Mesendoderm (in vitro differentiated cells): ENCODE measurements around the gene RELL1.

Experiments
- DNase-seq: peaks from one replicate; pipeline ENCODE4 v3.0.0; 2013
- H2AK5ac ChIP-seq: 2 replicates; pipeline ENCODE4 v1.6.1; 2013; ENCODE audit warnings: low read length, inconsistent platforms
- H2BK120ac ChIP-seq: 2 replicates; pipeline ENCODE4 v1.6.1; 2013; ENCODE audit warnings: low read depth, mild to moderate bottlenecking, low read length, moderate library complexity, mixed read lengths
- H2BK15ac ChIP-seq: replicated peaks from 2 replicates; pipeline ENCODE4 v1.6.1; 2013; ENCODE audit warnings: low read depth, mild to moderate bottlenecking, moderate library complexity
- H2BK5ac ChIP-seq: 2 replicates; pipeline ENCODE4 v1.6.1; 2013; ENCODE audit warnings: low read length, inconsistent platforms
- H3K18ac ChIP-seq: 2 replicates; pipeline ENCODE4 v1.6.1; 2013; ENCODE audit warnings: mild to moderate bottlenecking, low read length, mixed read lengths
- H3K23ac ChIP-seq: one replicate; pipeline ENCODE4 v1.6.1; 2013; ENCODE audit warnings: low read length
- H3K27ac ChIP-seq: 2 replicates; pipeline ENCODE4 v1.5.1; 2013; ENCODE audit warnings: low read depth, mild to moderate bottlenecking, inconsistent platforms, low read length, moderate library complexity
- H3K27me3 ChIP-seq: 2 replicates; pipeline ENCODE4 v1.6.1; 2013; ENCODE audit warnings: low read length, control low read depth, mild to moderate bottlenecking, inconsistent platforms; ENCODE audit not compliant: insufficient read depth, poor library complexity
- H3K36me3 ChIP-seq: 2 replicates; pipeline ENCODE4 v1.6.1; 2013; ENCODE audit warnings: low read length, inconsistent platforms; ENCODE audit not compliant: control insufficient read depth, insufficient read depth
- H3K4ac ChIP-seq: one replicate; pipeline ENCODE4 v1.6.1; 2013; ENCODE audit warnings: low read depth, mild to moderate bottlenecking, low read length, moderate library complexity
- H3K4me1 ChIP-seq: 2 replicates; pipeline ENCODE4 v1.6.1; 2013; ENCODE audit warnings: low read depth, low read length, inconsistent platforms; ENCODE audit not compliant: control insufficient read depth
- H3K4me2 ChIP-seq: 2 replicates; pipeline ENCODE4 v1.6.1; 2013; ENCODE audit warnings: low read length
- H3K4me3 ChIP-seq: 2 replicates; pipeline ENCODE4 v1.5.1; 2013; ENCODE audit warnings: mild to moderate bottlenecking, low read length
- H3K56ac ChIP-seq: one replicate; pipeline ENCODE4 v1.6.1; 2013; ENCODE audit warnings: low read length
- H3K79me1 ChIP-seq: 2 replicates; pipeline ENCODE4 v1.6.1; 2013; ENCODE audit warnings: low read length, inconsistent platforms
- H3K79me2 ChIP-seq: 2 replicates; pipeline ENCODE4 v1.6.1; 2013; ENCODE audit warnings: mild to moderate bottlenecking, low read length; ENCODE audit not compliant: control insufficient read depth, insufficient read depth
- H3K9ac ChIP-seq: 2 replicates; pipeline ENCODE4 v1.6.1; 2013; ENCODE audit warnings: low read length, inconsistent platforms
- H4K5ac ChIP-seq: one replicate; pipeline ENCODE4 v1.6.1; 2013; ENCODE audit warnings: low read length
- H4K8ac ChIP-seq: one replicate; pipeline ENCODE4 v1.6.1; 2013; ENCODE audit warnings: low read depth, mild to moderate bottlenecking, control low read depth, low read length, moderate library complexity
- WGBS: extraction: QIAGEN DNeasy Blood & Tissue Kit; methylation state at CpG from one replicate; pipeline ENCODE4 v1.1.7; 2013; ENCODE audit warnings: low lambda C conversion rate, missing lambda C conversion rate; ENCODE audit not compliant: insufficient coverage; ENCODE audit errors: extremely low coverage; 5-methylcytosine and 5-hydroxymethylcytosine counted together

The RELL1 gene

DNA sequence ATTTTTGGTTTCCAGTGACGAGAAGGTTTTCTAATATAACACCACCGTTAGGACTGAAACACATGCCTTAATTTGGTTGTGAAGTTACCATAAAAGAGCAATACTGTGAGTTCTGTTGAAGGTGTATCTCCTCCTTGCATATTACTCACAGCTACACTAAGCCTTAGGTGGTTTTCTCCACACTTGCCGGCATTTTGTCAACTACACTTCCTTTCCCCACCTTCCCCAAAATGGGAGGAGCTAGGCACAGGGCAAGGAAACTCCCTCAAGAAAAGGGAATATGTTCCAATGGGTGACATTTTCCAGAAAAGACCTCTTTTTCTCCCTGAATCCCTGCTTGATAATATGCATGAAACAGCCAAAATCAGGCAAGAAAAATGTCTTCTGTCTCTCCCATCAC is 44.8 kb downstream of the RELL1 start:
- H3K27ac ChIP-seq, result no peak overlapping the region
- no peak overlapping the region for H3K56ac ChIP-seq
- no peaks in the 10 kb centered on the region for H3K79me2 ChIP-seq
- no peak overlapping the region for H3K4ac ChIP-seq
- H4K5ac ChIP-seq, result no peak overlapping the region
- H3K18ac ChIP-seq, result no peak overlapping the region
- no peak for DNase-seq
- H3K4me3 ChIP-seq, result no peak overlapping the region
- no peak overlapping the region for H2BK15ac ChIP-seq
- H2BK5ac ChIP-seq, result no peak overlapping the region
- H3K9ac ChIP-seq, result no peak overlapping the region
- H3K23ac ChIP-seq, result no peak overlapping the region
- H3K36me3 ChIP-seq, result no peaks in the 10 kb centered on the region
- no peaks in the 10 kb centered on the region for H3K79me1 ChIP-seq
- H2BK120ac ChIP-seq, result no peak overlapping the region
- no CpG with 5 or more reads among the region's 3 CpGs for whole genome bisulfite sequencing
- H2AK5ac ChIP-seq, result no peak overlapping the region
- H3K27me3 ChIP-seq, result no peaks in the 10 kb centered on the region
- no peak overlapping the region for H4K8ac ChIP-seq
- no peak overlapping the region for H3K4me2 ChIP-seq
- peaks cover 2% of the 10 kb centered on the region for H3K4me1 ChIP-seq

DNA sequence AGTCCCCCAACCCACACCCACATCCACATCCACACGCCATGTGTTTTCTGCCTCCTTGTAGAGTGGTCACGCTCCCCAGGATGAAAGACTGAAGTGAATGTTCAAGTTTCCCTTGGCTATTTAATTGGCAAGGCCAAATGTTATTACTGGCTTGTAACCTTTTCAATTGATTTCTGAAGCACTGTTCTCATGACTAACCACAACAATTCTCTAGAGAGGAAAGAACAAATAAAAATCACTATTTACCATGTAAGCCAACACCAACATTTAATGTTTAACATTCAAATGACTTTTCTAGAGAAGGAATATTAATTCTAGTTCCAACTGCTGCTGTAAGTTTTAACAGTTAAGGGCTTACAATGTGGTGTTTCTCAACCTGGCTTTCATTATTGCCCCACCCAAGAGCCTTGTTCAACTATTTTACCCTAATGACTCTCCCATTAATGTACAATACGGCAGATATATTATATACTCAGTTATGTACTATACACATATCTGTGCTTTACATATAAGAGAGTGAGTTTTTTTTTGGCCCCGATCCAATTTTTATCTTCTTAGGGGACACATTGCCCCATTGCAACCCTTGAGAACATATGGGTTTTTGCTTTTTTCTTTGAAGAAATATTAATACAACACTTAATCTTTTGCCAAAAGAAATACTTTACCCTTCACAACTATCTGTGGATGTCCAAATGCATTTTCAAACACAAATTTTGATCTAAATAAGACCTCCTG is 46.5 kb downstream of the RELL1 start:
- Histone ChIP-seq H3K56ac (no peak overlapping the region), H3K4ac (no peak overlapping the region), H3K36me3 (no peaks in the 10 kb centered on the region), H3K79me2 (no peaks in the 10 kb centered on the region), H4K8ac (no peak overlapping the region), H3K4me1 (peaks cover 2% of the 10 kb centered on the region), H2BK120ac (no peak overlapping the region), H3K4me3 (no peak overlapping the region), H3K4me2 (no peak overlapping the region), H3K23ac (no peak overlapping the region), H3K79me1 (no peaks in the 10 kb centered on the region), H3K27me3 (no peaks in the 10 kb centered on the region), H4K5ac (no peak overlapping the region), H2BK5ac (no peak overlapping the region), H3K27ac (no peak overlapping the region), H3K9ac (no peak overlapping the region), H2BK15ac (no peak overlapping the region), H3K18ac (no peak overlapping the region), H2AK5ac (no peak overlapping the region)
- no CpG with 5 or more reads among the region's 4 CpGs for WGBS
- DNase-seq, result no peak

DNA sequence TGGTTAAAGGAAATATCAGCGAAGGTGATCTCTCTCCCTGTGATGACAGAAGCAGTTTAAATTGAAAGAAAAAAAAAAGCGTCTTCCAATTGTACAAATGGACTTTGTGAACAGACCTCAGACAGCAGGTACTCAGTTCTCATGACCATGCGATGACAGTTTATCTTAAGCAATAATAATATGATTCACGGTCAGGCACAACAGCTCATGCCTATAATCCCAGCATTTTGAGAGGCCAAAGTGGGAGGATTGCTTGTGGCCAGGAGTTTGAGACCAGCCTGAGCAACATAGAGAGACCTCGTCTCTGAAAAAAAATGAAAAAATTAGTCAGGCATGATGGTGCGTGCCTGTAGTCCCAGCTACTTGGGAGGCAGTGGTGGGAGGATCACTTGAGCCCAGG is 51.0 kb downstream of the RELL1 start:
- peaks cover 4% of the 10 kb centered on the region for H3K36me3 ChIP-seq
- H3K4me1 ChIP-seq, result no peaks in the 10 kb centered on the region
- WGBS, result no CpG with 5 or more reads among the region's 6 CpGs

DNA sequence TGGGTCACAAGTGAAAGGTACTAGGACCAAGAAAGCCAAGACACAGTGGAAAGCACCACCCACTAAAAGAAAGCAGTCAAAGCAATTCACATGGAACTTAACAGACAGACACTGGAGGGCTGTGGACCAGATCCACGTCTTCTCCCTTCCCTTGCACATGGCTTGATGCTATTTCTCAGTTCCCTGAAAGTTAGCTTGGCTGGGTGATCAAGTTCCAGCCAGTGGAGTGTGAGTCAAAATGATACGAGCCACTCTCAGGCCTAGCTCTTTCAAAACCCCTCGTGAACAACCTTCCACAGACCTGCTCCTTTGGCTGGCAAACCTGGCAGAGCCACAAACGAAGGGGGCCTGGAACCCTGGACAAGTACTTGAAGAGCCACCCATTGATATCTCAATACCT is 52.0 kb downstream of the RELL1 start:
- no peak overlapping the region for H4K5ac ChIP-seq
- no peaks in the 10 kb centered on the region for H3K79me2 ChIP-seq
- no peak for DNase-seq
- H3K27me3 ChIP-seq, result no peaks in the 10 kb centered on the region
- H2BK15ac ChIP-seq, result no peak overlapping the region
- no peak overlapping the region for H3K27ac ChIP-seq
- no peak overlapping the region for H2AK5ac ChIP-seq
- no peaks in the 10 kb centered on the region for H3K79me1 ChIP-seq
- H2BK120ac ChIP-seq, result no peak overlapping the region
- no peak overlapping the region for H3K4me3 ChIP-seq
- H4K8ac ChIP-seq, result no peak overlapping the region
- no peak overlapping the region for H3K23ac ChIP-seq
- no peak overlapping the region for H3K4ac ChIP-seq
- H3K4me2 ChIP-seq, result no peak overlapping the region
- H3K18ac ChIP-seq, result no peak overlapping the region
- no peak overlapping the region for H3K9ac ChIP-seq
- no peak overlapping the region for H3K56ac ChIP-seq
- peaks cover 4% of the 10 kb centered on the region for H3K36me3 ChIP-seq
- no CpG with 5 or more reads among the region's 4 CpGs for WGBS
- H2BK5ac ChIP-seq, result no peak overlapping the region
- H3K4me1 ChIP-seq, result no peaks in the 10 kb centered on the region

More for the DNA sequence above, 51.0 kb downstream of the RELL1 start:
- no peak overlapping the region for H4K5ac ChIP-seq
- H3K4me3 ChIP-seq, result no peak overlapping the region
- no peak overlapping the region for H2AK5ac ChIP-seq
- no peak overlapping the region for H3K4ac ChIP-seq
- DNase-seq, result no peak
- no peaks in the 10 kb centered on the region for H3K79me1 ChIP-seq
- no peak overlapping the region for H3K27ac ChIP-seq
- H3K27me3 ChIP-seq, result no peaks in the 10 kb centered on the region
- no peak overlapping the region for H2BK15ac ChIP-seq
- H2BK120ac ChIP-seq, result no peak overlapping the region
- H4K8ac ChIP-seq, result no peak overlapping the region
- no peak overlapping the region for H3K56ac ChIP-seq
- H3K18ac ChIP-seq, result no peak overlapping the region
- H3K4me2 ChIP-seq, result no peak overlapping the region
- no peak overlapping the region for H3K9ac ChIP-seq
- H2BK5ac ChIP-seq, result no peak overlapping the region
- H3K23ac ChIP-seq, result no peak overlapping the region
- no peaks in the 10 kb centered on the region for H3K79me2 ChIP-seq

DNA sequence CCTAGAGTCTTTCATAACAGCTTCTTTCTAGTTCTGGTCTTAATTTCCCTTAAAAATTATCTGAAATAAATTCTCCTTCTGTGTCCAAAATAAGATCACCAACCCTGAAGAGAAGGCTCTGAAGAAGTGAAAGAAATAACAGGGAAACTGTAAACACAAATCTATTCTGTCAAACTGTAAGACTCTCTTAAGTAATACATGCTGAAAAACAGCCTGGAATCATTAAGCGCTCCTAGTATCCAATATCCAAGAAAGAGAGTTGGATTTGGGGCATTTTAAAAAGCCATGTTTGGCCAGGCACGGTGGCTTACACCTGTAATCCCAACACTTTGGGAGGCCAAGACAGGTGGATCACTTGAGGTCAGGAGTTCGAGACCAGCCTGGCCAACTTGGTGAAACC is 53.3 kb downstream of the RELL1 start:
- Histone ChIP-seq H3K18ac (no peak overlapping the region), H3K79me1 (no peaks in the 10 kb centered on the region), H2AK5ac (no peak overlapping the region), H3K4ac (no peak overlapping the region), H3K27ac (no peak overlapping the region), H3K27me3 (no peaks in the 10 kb centered on the region), H3K4me3 (no peak overlapping the region), H4K8ac (no peak overlapping the region), H3K4me2 (no peak overlapping the region), H4K5ac (no peak overlapping the region), H3K56ac (no peak overlapping the region), H3K79me2 (no peaks in the 10 kb centered on the region), H2BK5ac (no peak overlapping the region), H3K4me1 (no peaks in the 10 kb centered on the region), H2BK15ac (no peak overlapping the region), H3K23ac (no peak overlapping the region), H2BK120ac (no peak overlapping the region), H3K36me3 (peaks cover 5% of the 10 kb centered on the region), H3K9ac (no peak overlapping the region)
- DNase-seq, result no peak
- no CpG with 5 or more reads among the region's 3 CpGs for WGBS

DNA sequence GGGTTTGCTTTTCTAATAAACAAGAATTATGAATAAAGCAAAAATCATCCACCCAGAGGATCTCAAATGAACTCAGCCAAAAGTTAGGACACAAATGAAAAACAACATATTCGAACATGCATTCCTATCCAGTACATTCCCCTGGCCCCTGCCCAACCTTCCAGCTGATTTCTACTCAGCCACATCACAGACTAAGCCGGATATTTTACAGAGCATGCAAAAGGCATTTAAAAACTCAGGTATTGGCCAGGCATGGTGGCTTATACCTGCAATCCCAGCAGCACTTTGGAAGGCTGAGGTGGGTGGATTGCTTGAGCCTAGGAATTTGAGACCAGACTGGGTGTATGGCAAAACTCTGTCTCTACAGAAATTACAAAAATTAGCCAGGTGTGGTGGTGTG is 54.6 kb downstream of the RELL1 start:
- no peak for DNase-seq
- Histone ChIP-seq H3K18ac (no peak overlapping the region), H3K79me1 (no peaks in the 10 kb centered on the region), H3K4me2 (no peak overlapping the region), H3K9ac (no peak overlapping the region), H3K4me3 (no peak overlapping the region), H3K27ac (no peak overlapping the region), H3K27me3 (no peaks in the 10 kb centered on the region), H2BK5ac (no peak overlapping the region), H4K8ac (no peak overlapping the region), H3K56ac (no peak overlapping the region), H4K5ac (no peak overlapping the region), H2BK120ac (no peak overlapping the region), H3K4me1 (no peaks in the 10 kb centered on the region), H2BK15ac (no peak overlapping the region), H3K79me2 (no peaks in the 10 kb centered on the region), H2AK5ac (no peak overlapping the region), H3K4ac (no peak overlapping the region), H3K36me3 (peaks cover 5% of the 10 kb centered on the region), H3K23ac (no peak overlapping the region)
- no CpG with 5 or more reads among the region's 2 CpGs for WGBS
